ENCODE results near the gene LRG1. TPM values are rescaled to one million over a fixed set of nuclear protein-coding genes. Genes with fewer than 3 reads are reported as not detected.

The LRG1 gene
- total RNA-seq, 8 experiments from 2014 or later: 0.07 to 0.63 (median 0.22) TPM

DNA sequence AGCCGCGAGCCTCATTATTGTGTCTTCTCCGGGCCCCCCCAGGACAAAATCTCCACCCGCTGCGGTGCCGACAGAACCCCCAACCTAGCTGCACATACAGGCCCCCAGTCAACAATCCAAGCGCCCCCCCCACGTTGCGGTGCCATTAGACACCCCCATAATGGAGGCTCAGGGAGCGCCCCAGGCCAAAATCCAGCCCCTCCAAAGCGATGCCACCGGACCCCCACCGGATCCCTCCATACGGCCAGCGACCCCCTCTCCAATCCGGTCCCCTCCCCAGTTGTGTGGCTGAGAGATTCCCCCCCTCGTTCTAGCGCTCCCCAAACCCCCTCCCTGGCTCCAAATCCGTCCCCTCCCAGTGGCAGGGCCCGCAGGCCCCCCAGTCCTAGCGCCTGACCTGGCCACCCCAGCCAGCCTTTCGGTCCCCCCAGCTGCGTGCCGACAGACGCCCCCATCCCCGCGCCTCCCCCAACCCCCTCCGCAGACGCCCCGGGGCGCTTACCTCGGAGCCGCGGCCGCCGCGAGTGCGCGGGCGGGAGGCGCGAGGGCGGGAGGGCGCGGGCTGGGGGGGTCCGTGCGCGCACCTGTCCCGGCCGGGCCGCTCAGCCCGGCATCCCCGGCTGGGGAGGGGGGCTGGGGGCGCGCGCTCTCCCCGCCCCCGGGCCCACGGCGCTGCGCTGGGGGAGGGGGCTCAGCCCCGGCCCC lies 41.3 kb upstream of the LRG1 start:
- Histone ChIP-seq H3K4me3 (peak overlapping the region; percentile 55 to 95 (median 82)), H3K27ac (peak overlapping the region; percentile 55 to 75), H3K4me1 (replicated peaks in 1 of 2) (peaks cover 13 to 22% of the 10 kb centered on the region in 2 donors)
- WGBS, 10 experiments: no CpG with 5 or more reads among the region's 62 CpGs
- in situ Hi-C loops (cut with MboI; ENCODE audit: low pct_unique_long_range_greater_than_20kb in 2 of 9, low sequenced_read_pairs in 9 of 9, unreplicated experiment in 9 of 9): no loop called here
- ATAC-seq (replicated peaks in 6 of 8): peak in 6 of 8 experiments; percentile 13 to 68 (median 64)

- Histone ChIP-seq H3K27ac (peak overlapping the region; percentile 71), H3K4me1 (replicated peaks in 1 of 2) (peaks cover 19 to 29% of the 10 kb centered on the region in 2 donors), H3K4me3 (peak overlapping the region; percentile 55 to 95 (median 82))
- WGBS, 10 experiments: 0 to 30% (median 4%) methylated on average over 2 to 4 of the region's 50 CpGs; no CpG with 5 or more reads in 7 of the 10 experiments
- in situ Hi-C loops (cut with MboI; ENCODE audit: low pct_unique_long_range_greater_than_20kb in 2 of 9, low sequenced_read_pairs in 9 of 9, unreplicated experiment in 9 of 9): no loop called here
- ATAC-seq (replicated peaks in 6 of 8): peak in 5 of 8 experiments; percentile 5 to 20 (median 11)
Observed at GRCh38 chr19:4580021-4580901, 40.4 kb upstream of the LRG1 start.

DNA sequence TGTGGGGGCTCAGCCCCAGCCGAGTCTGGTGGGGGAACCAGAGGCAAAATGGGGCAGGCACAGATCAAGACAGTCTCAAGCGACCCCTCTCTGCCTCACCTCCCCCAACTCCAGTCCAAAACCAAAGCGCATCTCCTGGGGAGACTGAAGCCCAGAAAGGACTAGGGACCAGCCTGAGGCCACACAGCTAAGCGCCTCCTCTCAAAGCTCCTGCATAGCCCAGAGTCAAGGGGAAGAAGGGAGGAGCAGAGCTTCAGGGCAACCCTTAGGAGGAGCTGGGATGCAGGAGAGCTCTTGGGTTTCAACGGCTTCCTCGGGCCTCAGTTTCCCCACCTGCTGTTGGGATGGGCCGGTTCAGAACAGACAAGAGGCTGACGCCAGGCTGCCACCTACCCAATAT lies 39.6 kb upstream of the LRG1 start:
- peaks cover 22 to 34% of the 10 kb centered on the region in 2 donors for H3K4me1 ChIP-seq (replicated peaks in 1 of 2)
- 88 to 100% methylated on average over 1 to 5 of the region's 8 CpGs; no CpG with 5 or more reads in 8 of the 10 experiments for whole genome bisulfite sequencing, 10 experiments
- in situ Hi-C loops (cut with MboI; ENCODE audit: low pct_unique_long_range_greater_than_20kb in 2 of 9, low sequenced_read_pairs in 9 of 9, unreplicated experiment in 9 of 9): loop anchor here in 3 of 9 experiments (10.0 kb wide), 1 partner anchor 55 kb away; the partner anchor contains the start of gene TNFAIP8L1 (in 3 of the 3)

DNA sequence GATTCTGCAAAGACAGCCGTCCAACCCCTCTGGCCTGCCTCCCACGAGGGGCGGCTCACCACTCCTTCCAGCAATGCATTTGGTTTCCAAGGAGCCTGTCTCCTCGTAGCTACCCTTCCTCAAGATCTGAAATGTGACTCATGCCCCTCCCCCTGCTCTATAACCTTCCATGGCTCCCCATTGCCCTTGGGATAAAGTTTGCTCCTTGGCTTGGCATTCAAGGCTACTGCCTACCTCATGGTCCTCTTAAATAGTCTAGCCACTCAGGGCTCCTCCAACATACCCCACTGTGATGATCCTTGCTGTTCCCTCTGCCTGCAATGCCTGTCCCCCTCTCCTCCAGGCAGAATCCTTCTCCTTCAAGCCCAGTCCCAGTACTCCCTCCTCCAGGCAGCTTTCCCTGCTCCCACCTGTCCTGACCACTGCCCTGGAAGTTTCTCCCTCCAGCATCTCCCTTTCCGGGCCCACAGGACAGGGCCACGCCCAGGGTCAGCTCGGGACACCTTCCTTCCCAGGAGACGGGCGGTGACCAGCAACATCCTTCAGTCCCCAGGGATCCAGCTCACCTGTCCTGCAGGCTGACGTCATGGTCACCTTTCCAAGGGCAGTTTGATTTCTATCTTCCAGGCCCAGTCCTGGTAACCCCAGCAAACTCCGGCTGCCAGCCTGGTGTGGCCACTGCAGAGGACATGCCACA lies 38.9 kb upstream of the LRG1 start:
- Histone ChIP-seq H3K4me1 (replicated peaks in 1 of 2) (peaks cover 22 to 31% of the 10 kb centered on the region in 2 donors), H3K27ac (no peak overlapping the region), H3K4me3 (no peak overlapping the region)
- in situ Hi-C loops (cut with MboI; ENCODE audit: low pct_unique_long_range_greater_than_20kb in 2 of 9, low sequenced_read_pairs in 9 of 9, unreplicated experiment in 9 of 9): loop anchor here in 3 of 9 experiments (10.0 kb wide), 1 partner anchor 56 kb away; the partner anchor contains the start of gene TNFAIP8L1 (in 3 of the 3)
- ATAC-seq (replicated peaks in 6 of 8): no peak
- WGBS, 10 experiments: 35 to 90% (median 70%) methylated on average over 1 to 5 of the region's 11 CpGs; no CpG with 5 or more reads in 3 of the 10 experiments

More for the DNA sequence above, 39.6 kb upstream of the LRG1 start:
- no peak for ATAC-seq (replicated peaks in 6 of 8)
- no peak overlapping the region for H3K27ac ChIP-seq
- no peak overlapping the region for H3K4me3 ChIP-seq

DNA sequence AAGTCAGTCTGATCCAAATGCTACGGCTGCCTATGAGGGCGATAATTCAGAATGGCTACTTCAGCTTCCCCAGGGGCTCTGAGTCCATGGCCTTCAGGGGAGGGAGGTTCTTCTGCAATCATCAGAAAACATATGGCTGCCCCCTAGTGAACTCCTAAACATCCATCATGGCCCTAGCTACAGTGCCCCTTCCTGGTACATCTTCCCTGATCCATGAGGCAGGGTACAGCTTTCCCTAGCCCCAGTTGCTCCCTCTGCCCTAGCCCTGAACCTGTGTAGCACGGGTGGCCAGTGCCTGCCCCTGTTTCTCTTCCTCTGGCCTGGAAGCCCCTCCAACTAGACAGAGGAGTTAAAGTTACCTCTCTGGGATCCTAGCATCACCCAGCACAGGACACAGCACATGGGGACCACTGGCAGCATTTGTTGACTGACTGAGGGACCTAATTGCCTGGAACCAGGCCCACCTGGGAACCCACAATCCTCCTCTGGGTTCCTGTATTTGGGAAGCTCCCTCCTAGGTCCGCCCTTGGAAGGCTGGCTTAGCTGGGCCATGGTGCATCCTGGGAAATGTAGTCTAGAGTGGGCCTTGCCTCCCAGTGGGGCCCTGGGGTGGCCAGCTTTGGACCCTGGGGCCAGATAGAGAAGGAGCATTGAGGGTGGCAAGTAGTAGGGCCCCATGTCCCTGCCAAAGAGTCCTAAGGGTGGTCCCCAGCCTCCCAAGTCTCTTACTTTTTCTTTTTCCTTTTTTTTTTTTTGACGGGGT lies 37.4 kb upstream of the LRG1 start:
- WGBS, 10 experiments: 17 to 100% (median 65%) methylated on average over 1 to 2 of the region's 5 CpGs; no CpG with 5 or more reads in 5 of the 10 experiments
- ATAC-seq (replicated peaks in 6 of 8): peak in 2 of 8 experiments; percentile 12 to 13
- H3K4me1 ChIP-seq (replicated peaks in 1 of 2): peaks cover 22 to 30% of the 10 kb centered on the region in 2 donors
- in situ Hi-C loops (cut with MboI; ENCODE audit: low pct_unique_long_range_greater_than_20kb in 2 of 9, low sequenced_read_pairs in 9 of 9, unreplicated experiment in 9 of 9): loop anchor here in 3 of 9 experiments (10.0 kb wide), 1 partner anchor 58 kb away; the partner anchor contains the start of gene TNFAIP8L1 (in 3 of the 3)
- no peak overlapping the region for H3K4me3 ChIP-seq
- H3K27ac ChIP-seq: peak overlapping the region; percentile 31 to 75

- ATAC-seq (replicated peaks in 6 of 8): peak; percentile 10 to 70 (median 16)
- no peak overlapping the region for H3K4me3 ChIP-seq
- peak overlapping the region; percentile 68 to 75 for H3K27ac ChIP-seq
- in situ Hi-C loops (cut with MboI; ENCODE audit: low pct_unique_long_range_greater_than_20kb in 2 of 9, low sequenced_read_pairs in 9 of 9, unreplicated experiment in 9 of 9): loop anchor here in 3 of 9 experiments (10.0 kb wide), 1 partner anchor 59 kb away; the partner anchor contains the start of gene TNFAIP8L1 (in 3 of the 3)
- WGBS, 10 experiments: 7 to 100% (median 77%) methylated on average over 1 to 5 of the region's 17 CpGs; no CpG with 5 or more reads in 2 of the 10 experiments
- peaks cover 22 to 27% of the 10 kb centered on the region in 2 donors for H3K4me1 ChIP-seq (replicated peaks in 1 of 2)
Observed at GRCh38 chr19:4576016-4576933, 36.4 kb upstream of the LRG1 start.

DNA sequence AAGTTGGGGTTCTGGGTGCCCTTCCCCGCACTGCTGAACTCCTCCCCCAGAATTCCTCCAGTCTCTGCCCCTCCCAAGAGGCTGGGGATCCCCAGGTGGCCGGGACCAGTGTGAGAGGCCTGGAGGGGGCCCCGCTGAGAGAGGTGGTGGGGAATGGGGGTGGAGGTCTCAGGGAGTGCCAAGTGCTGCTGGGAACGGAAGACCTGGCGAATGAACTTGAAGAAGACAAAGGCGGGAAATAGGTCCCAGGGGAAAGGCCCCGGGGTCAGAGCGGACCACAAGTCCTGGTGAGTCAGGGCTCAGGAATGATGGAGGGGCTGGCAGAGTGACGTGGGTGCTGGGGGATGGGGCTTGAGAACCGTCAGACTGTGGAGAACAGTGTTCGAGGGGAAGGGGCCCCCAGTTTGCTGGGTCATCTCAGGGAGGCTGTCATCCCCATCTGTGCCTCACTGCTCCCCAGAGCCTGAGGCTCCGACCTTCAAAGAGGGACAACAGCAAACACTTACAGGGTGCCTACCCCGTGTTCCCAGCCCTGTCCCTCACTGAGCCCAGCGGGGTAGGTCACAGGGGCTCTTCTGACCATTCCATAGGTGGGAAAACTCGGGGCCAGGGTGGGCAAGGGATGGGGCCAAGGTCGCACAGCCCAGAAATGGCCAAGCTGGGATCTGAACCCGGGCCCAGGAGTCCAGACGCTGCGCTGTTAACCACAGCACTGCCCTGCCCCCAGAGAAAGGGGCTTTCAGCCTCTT lies 35.6 kb upstream of the LRG1 start:
- peak; percentile 61 to 75 (median 68) for ATAC-seq (replicated peaks in 6 of 8)
- in situ Hi-C loops (cut with MboI; ENCODE audit: low pct_unique_long_range_greater_than_20kb in 2 of 9, low sequenced_read_pairs in 9 of 9, unreplicated experiment in 9 of 9): loop anchor here in 3 of 9 experiments (10.0 kb wide), 1 partner anchor 59 kb away; the partner anchor contains the start of gene TNFAIP8L1 (in 3 of the 3)
- 11 to 80% (median 40%) methylated on average over 1 to 3 of the region's 19 CpGs; no CpG with 5 or more reads in 7 of the 10 experiments for WGBS, 10 experiments
- Histone ChIP-seq H3K4me1 (replicated peaks in 1 of 2) (peaks cover 22 to 27% of the 10 kb centered on the region in 2 donors), H3K27ac (peak overlapping the region; percentile 68 to 75), H3K4me3 (no peak overlapping the region)

DNA sequence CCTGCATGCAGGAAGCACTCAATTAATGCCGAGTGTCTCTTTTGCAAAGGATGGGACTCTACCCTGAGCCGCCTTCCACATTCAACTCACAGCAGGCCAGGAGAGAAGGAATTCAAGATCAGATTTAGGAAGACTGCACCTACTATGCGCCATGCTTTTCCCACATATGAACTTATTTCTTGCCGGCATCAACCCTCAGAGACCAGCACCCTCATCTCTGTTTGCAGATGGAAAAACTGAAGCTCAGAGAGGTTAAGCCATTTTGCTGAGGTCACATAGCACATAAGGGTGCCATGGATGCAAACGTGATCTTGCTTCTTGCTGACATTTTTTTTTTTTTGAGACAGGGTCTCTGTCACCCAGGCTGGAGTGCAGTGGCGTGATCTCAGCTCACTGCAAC lies 33.8 kb upstream of the LRG1 start:
- ATAC-seq (replicated peaks in 6 of 8): no peak
- in situ Hi-C loops (cut with MboI; ENCODE audit: low pct_unique_long_range_greater_than_20kb in 2 of 9, low sequenced_read_pairs in 9 of 9, unreplicated experiment in 9 of 9): loop anchor here in 3 of 9 experiments (10.0 kb wide), 1 partner anchor 61 kb away; the partner anchor contains the start of gene TNFAIP8L1 (in 3 of the 3)
- WGBS, 10 experiments: 30 to 100% (median 95%) methylated on average over 1 to 4 of the region's 6 CpGs; no CpG with 5 or more reads in 3 of the 10 experiments

DNA sequence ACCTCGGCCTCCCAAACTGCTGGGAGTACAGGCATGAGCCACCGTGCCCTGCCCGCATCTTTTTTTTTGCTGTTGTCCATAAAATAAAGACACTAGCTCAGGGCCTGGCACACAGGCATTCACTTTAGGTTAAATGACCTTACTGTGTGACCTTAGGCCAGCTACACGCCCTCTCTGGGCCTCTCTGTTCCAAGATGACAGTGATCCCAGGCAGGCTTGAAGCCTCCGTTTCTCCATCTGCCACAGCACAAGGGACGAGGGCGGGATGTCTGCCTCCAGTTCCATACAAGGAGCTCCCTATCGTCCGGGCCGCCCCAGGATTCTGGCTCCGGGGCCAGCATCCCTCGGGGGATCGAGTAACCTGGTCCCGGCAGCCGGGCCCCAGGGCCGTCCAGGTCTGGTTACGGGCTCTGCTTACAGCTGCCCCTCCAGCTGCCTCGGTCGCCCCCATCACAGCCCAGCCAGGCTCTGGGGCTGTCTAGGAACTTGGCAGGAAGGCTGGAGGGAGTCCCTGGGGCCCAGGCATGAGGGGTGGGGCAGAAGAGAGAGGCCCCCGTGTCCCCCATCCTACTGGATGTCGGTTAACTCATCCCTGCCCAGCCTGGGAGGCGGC lies 31.6 kb upstream of the LRG1 start:
- Histone ChIP-seq H3K4me3 (no peak overlapping the region), H3K4me1 (replicated peaks in 1 of 2) (peaks cover 11 to 20% of the 10 kb centered on the region in 2 donors), H3K27ac (no peak overlapping the region)
- ATAC-seq (replicated peaks in 6 of 8): no peak
- 20 to 100% (median 84%) methylated on average over 1 to 8 of the region's 22 CpGs; no CpG with 5 or more reads in 4 of the 10 experiments for WGBS, 10 experiments
- in situ Hi-C loops (cut with MboI; ENCODE audit: low pct_unique_long_range_greater_than_20kb in 2 of 9, low sequenced_read_pairs in 9 of 9, unreplicated experiment in 9 of 9): loop anchor here in 3 of 9 experiments (10.0 kb wide), 1 partner anchor 63 kb away; the partner anchor contains the start of gene TNFAIP8L1 (in 3 of the 3)

More for the DNA sequence above, 33.8 kb upstream of the LRG1 start:
- H3K4me3 ChIP-seq: no peak overlapping the region
- H3K4me1 ChIP-seq (replicated peaks in 1 of 2): peaks cover 18 to 22% of the 10 kb centered on the region in 2 donors
- no peak overlapping the region for H3K27ac ChIP-seq

DNA sequence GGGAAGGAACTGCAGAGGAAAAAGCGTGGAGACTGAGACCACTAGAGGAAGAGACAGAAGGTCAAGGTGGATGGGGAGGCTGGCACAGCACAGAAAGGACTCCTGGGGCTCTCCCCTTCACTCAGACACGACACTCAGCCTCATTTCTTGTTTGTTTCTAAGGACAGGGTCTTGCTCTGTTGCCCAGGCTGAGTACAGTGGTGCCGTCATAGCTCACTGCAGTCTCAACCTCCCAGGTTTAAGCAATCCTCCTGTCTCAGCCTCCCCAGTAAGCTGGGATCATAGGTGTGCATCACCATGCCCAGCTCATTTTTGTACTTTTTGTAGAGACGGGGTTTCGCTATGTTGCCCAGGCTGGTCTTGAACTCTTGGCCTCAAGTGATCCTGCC lies 31.1 kb upstream of the LRG1 start:
- WGBS, 10 experiments: 17 to 100% (median 80%) methylated on average over 1 to 2 of the region's 5 CpGs; no CpG with 5 or more reads in 3 of the 10 experiments
- Histone ChIP-seq H3K4me3 (no peak overlapping the region), H3K27ac (no peak overlapping the region), H3K4me1 (replicated peaks in 1 of 2) (peaks cover 8 to 16% of the 10 kb centered on the region in 2 donors)
- in situ Hi-C loops (cut with MboI; ENCODE audit: low pct_unique_long_range_greater_than_20kb in 2 of 9, low sequenced_read_pairs in 9 of 9, unreplicated experiment in 9 of 9): loop anchor here in 3 of 9 experiments (10.0 kb wide), 1 partner anchor 64 kb away; the partner anchor contains the start of gene TNFAIP8L1 (in 3 of the 3)
- no peak for ATAC-seq (replicated peaks in 6 of 8)
